ENCODE results near the gene MEI1. TPM values are rescaled to one million over a fixed set of nuclear protein-coding genes. Genes with fewer than 3 reads are reported as not detected.

MEI1 gene
- total and polyA plus RNA-seq, 9 of the 15 experiments (the other 6 are each of a cell fraction or from before 2014, with no cell fraction given), result 0.08 to 0.68 (median 0.18) TPM; not detected in 2

GRCh38 chr22:41800348-41801146, 101.2 kb downstream of the MEI1 start, which contains the start of gene CCDC134 (continued):
- TF ChIP-seq CCNT2 (IDR thresholded peaks at IDR 0.05; ENCODE audit: borderline replicate concordance, extremely low read depth, insufficient read length, low read depth, low read length) (no peak), MYNN (IDR thresholded peaks at IDR 0.05) (peak; percentile 25; the same call in 1 of the 2 replicates), MYNN (CRISPR knock-in tag; IDR thresholded peaks at IDR 0.05) (no peak), JUND (IDR thresholded peaks at IDR 0.05; ENCODE audit: borderline replicate concordance, low read depth, low read length) (peak; percentile 35; the same call in 1 of the 2 replicates), JUND (tag; IDR thresholded peaks at IDR 0.05; ENCODE audit: borderline replicate concordance, low read depth, low read length) (no peak), NCOR1 (IDR thresholded peaks at IDR 0.05) (no peak), ZNF280B (CRISPR knock-in tag; IDR thresholded peaks at IDR 0.05) (no peak), RCOR1 (IDR thresholded peaks at IDR 0.05; ENCODE audit: borderline replicate concordance in 1 of 2, low read depth in 2 of 2, low read length in 2 of 2) (0 out of 4 replicates have a peak, but pooled peaks of 1 of the 2 experiments have one; percentile 16), ELF1 (tag; IDR thresholded peaks at IDR 0.05) (0 out of 2 replicates have a peak, but pooled peaks have one; percentile 37), CBX3 (IDR thresholded peaks at IDR 0.05; ENCODE audit: borderline replicate concordance in 1 of 2, low read length in 2 of 2) (no peak), PKNOX1 (IDR thresholded peaks at IDR 0.05) (no peak; the same call in 1 of the 2 replicates), RBBP5 (IDR thresholded peaks at IDR 0.05; ENCODE audit: borderline replicate concordance, insufficient read depth, low read length, poor library complexity, severe bottlenecking) (peak; percentile 60), ZNF24 (IDR thresholded peaks at IDR 0.05) (no peak), THRAP3 (IDR thresholded peaks at IDR 0.05; ENCODE audit: borderline replicate concordance) (no peak), DMBX1 (CRISPR knock-in tag; IDR thresholded peaks at IDR 0.05; ENCODE audit: borderline replicate concordance) (no peak), ZBTB1 (CRISPR knock-in tag; IDR thresholded peaks at IDR 0.05; ENCODE audit: borderline replicate concordance, low read depth) (peak; percentile 75; the same call in 1 of the 2 replicates), MCM5 (IDR thresholded peaks at IDR 0.05; ENCODE audit: low read depth) (no peak), MNT (conservative IDR thresholded peaks at IDR 0.05) (0 out of 4 replicates have a peak, but pooled peaks of 1 of the 2 experiments have one; percentile 33), MCM2 (IDR thresholded peaks at IDR 0.05; ENCODE audit: low read depth) (no peak), CAMTA2 (CRISPR knock-in tag; conservative IDR thresholded peaks at IDR 0.05) (no peak), ATF1 (CRISPR knock-in tag; IDR thresholded peaks at IDR 0.05) (no peak), ATF1 (tag; IDR thresholded peaks at IDR 0.05) (peak; percentile 65)

Data from K562 (cell line).